SKM-1 (cell line): Measurements from ENCODE around the gene SERP2.

ENCODE experiments used
- DNase-seq: peaks from one replicate; lab custom pipeline; 2025; ENCODE audit not compliant: unreplicated experiment; lab: John Stamatoyannopoulos, UW

The SERP2 gene

GRCh38 chr13:44433863-44434765 is 60.5 kb downstream of the SERP2 start:
- no peak for DNase-seq

DNA sequence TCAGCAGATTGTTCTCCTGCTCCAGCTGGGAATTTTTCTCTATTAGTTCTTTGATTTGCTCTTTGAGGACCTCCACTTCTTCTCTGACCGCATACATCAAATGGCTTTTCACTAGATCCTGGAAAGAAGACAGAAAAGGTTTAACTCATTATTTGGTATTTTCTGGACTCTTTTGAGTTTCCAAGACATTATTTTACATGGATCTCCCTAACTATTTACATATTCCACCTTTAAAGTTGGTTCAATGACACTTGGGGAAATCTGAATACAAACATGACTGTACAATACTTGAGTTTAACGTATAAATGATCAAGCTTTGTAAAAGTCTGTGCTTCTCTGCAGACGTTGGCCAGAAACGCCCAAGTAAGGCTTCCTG is 61.1 kb downstream of the SERP2 start:
- no peak for DNase-seq

DNA sequence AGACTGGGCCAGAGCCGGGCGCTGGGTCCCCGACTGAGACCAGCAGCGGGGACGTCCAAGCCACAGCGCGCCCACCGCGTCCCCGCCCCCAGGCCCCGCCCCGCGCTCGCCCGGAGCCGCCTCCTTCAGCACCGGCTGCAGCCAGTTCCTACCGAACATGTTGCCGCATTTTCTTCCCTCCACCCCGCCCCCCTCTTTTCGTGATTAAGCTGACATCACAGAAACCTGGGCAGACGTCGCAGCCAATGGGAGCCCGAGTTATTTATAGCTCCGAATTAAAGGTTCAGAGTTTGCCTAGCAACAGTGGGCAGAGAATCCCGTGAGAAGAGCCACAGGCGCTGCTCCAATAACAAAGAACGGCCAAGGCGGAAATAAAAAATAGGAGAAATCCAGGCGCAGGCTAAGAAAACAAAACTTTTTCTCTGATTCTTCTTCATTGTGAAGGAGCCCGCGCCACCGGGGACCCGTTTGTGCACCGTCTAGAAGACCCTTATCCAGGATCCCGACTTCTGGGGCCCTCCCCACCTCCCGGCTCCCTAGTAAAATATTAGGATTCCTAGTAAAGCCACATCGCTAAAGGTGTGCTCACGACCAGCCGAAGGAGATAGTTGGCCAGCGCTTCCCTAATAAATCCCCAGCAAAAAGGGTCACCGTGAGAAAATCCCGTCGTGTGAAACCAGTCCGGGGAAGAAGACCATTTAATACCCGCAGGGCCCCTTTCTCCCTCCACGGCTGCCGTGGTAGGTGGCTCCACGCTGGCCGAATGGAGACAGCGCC is 61.7 kb downstream of the SERP2 start:
- peak; percentile 53 for DNase-seq

GRCh38 chr13:44435919-44436510 is 62.4 kb downstream of the SERP2 start:
- DNase-seq = no peak

GRCh38 chr13:44436589-44437337 is 63.1 kb downstream of the SERP2 start:
- DNase-seq = peak; percentile 39

DNA sequence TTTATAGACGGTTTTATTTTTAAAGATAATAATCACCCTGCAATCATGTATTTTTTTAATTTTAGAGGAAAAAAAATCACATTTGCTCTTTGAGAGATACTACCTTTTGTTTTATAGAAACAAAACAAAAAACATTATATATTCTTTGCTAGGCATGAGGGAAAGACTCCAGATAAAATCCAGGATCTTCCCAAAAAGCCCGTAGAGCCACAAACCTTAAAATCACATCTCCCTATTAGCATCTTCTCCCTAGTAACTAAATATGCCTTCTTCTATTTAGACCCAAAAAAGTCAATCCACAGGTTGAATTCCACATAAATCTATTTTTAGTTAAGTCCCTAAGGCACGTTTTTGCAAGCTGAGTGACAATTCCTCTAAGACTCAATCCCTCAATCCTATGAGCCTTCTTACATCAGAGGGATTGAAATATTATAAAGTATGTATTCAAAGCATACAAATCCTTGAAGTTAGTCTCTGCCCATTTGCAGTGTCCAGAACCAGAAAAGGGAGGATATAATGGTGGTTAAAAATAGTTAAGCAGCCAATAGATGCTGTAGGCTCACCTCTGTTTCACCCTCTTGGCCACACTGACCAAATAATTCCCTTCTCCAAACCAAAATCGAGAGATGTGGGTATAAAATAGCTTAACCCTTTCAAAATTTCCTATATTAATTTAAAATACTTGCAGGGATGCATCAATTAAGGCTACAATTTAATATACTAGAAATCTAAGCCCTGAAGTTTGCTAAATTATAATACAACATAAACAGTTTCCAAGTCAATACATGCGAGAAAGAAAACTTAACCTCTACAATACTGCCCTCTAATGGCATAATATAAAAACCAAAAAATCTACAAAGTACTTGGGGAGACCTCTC is 64.0 kb downstream of the SERP2 start:
- no peak for DNase-seq

- DNase-seq = no peak
Observed at GRCh38 chr13:44438234-44438579, 64.6 kb downstream of the SERP2 start.

- peak; percentile 63 for DNase-seq
Observed at GRCh38 chr13:44439452-44440024, 65.9 kb downstream of the SERP2 start.

DNA sequence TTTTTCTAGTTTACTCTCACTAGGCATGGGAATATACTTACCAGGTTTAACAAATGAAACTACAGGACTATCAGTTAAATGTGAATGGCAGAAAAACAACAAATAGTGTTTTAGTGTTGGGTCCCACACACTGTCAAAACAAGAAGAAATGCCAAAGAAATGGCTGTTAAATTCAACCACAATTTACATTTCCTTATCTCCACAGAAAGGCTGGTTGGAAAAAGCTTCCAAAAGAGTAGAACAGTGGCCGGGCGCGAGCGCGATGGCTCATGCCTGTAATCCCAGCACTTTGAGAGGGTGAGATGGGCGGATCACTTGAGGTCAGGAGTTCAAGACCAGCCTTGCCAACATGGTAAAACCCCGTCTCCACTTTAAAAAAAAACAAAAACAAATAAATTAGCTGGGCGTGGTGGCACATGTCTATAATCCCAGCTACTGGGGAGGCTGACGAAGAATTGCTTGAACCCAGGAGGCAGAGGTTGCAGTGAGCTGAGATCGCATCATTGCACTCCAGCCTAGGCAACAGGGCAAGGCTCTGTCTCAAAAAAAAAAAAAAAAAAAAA is 66.5 kb downstream of the SERP2 start:
- no peak for DNase-seq
